Measurements from ENCODE around the gene OR6B1.

Gene OR6B1

GRCh38 chr7:143980746-143981510, 19.2 kb upstream of the OR6B1 start:
- TF ChIP-seq CTCF (IDR thresholded peaks at IDR 0.05; ENCODE audit: low read depth, low read length), result no peak
- DNase-seq (ENCODE audit: extremely low read depth, low read depth), result no peak

GRCh38 chr7:143983960-143984359, 16.2 kb upstream of the OR6B1 start:
- no peak for TF ChIP-seq CTCF (IDR thresholded peaks at IDR 0.05; ENCODE audit: low read depth, low read length)

GRCh38 chr7:143987513-143987912, 12.6 kb upstream of the OR6B1 start:
- DNase-seq (ENCODE audit: extremely low read depth, low read depth), result no peak

More at GRCh38 chr7:143983960-143984359, 16.2 kb upstream of the OR6B1 start:
- DNase-seq (ENCODE audit: extremely low read depth, low read depth), result no peak

GRCh38 chr7:143988976-143989745, 11.0 kb upstream of the OR6B1 start:
- TF ChIP-seq CTCF (IDR thresholded peaks at IDR 0.05; ENCODE audit: low read depth, low read length), result no peak
- no peak for DNase-seq (ENCODE audit: extremely low read depth, low read depth)

More at GRCh38 chr7:143987513-143987912, 12.6 kb upstream of the OR6B1 start:
- TF ChIP-seq CTCF (IDR thresholded peaks at IDR 0.05; ENCODE audit: low read depth, low read length), result no peak

- no peak for TF ChIP-seq CTCF (IDR thresholded peaks at IDR 0.05; ENCODE audit: low read depth, low read length)
- DNase-seq (ENCODE audit: extremely low read depth, low read depth), result no peak
These were observed 7.5 kb upstream of the OR6B1 start for GRCh38 chr7:143992670-143993069.

- DNase-seq (ENCODE audit: extremely low read depth, low read depth), result no peak
- TF ChIP-seq CTCF (IDR thresholded peaks at IDR 0.05; ENCODE audit: low read depth, low read length), result no peak
These were observed 6.2 kb upstream of the OR6B1 start for GRCh38 chr7:143993924-143994323.

- TF ChIP-seq CTCF (IDR thresholded peaks at IDR 0.05; ENCODE audit: low read depth, low read length), result no peak
These were observed 1.4 kb downstream of the OR6B1 start for GRCh38 chr7:144001543-144001942.

More at GRCh38 chr7:144001543-144001942, 1.4 kb downstream of the OR6B1 start:
- no peak for DNase-seq (ENCODE audit: extremely low read depth, low read depth)

Measured in AG09319 (cell line).